Measurements from ENCODE around the gene SPRYD7. TPM values are rescaled to one million over a fixed set of nuclear protein-coding genes. Genes with fewer than 3 reads are reported as not detected.

Gene SPRYD7, protein sequence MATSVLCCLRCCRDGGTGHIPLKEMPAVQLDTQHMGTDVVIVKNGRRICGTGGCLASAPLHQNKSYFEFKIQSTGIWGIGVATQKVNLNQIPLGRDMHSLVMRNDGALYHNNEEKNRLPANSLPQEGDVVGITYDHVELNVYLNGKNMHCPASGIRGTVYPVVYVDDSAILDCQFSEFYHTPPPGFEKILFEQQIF
- total RNA-seq: 1 to 10 TPM; 3.9 to 4.1 TPM

DNA sequence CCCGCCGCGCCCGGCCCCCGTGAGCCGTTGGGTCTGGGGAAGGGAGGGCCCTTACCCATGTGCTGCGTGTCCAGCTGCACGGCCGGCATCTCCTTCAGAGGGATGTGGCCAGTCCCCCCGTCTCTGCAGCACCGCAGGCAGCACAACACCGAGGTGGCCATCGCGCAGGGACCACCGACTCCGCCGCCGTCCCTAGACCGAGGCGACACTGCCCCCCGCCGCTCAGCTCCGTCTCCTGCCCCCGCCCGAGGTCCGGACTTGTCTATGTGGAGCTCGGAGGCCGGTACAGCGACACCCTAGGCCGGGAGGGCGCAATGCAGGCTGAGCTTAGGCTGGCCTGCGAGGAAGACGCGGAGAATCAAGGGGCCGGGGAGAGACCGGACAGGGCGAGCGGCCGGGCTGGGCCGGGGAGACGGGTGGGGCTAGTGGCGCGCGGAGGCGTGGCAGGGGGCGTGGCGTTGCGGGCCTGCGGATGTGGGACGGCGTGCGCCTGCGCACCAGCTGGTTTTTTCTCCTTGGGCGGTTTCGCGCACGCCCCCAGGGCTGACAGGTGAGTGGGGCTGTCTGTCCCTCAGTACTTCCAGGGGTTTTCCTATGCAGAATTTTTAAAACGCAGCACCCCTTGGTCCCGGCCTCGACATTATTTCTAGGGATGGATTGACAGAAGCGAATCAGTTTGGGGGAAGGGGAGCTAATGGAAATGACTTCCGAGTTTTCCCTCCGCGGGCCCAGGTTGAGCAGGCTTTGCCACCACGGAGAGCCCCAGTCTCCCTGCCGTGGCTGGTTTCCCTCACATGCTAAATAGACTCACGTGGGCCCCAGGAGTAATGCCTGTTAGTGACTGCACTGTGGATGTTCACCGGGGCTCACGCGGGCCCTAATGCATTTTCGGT, at the start of gene SPRYD7:
TSS of gene SPRYD7 (minus strand) at position 266 of the 893 bp plus-strand sequence. CDS start at position 161, 105 bp downstream.
- peak; percentile 96 for DNase-seq
- CTCF ChIA-PET: interaction anchor here (0.6 to 1.8 kb wide), 26 partner anchors 11 to 1551 kb away, joined by 3 to 15 read pairs (median 3); partner anchors contain the start of genes KPNA3, RNASEH2B and TRIM13
- POLR2A ChIA-PET: interaction anchor here (0.6 to 1.5 kb wide), 11 partner anchors 14 to 979 kb away, joined by 3 to 15 read pairs (median 5); partner anchors contain the start of gene TRIM13
- H3K27ac Mint-ChIP-seq: peak within 1 kb of the TSS; percentile 62
- peaks cover 3% of the 10 kb centered on the region for H3K27me3 Mint-ChIP-seq
- H3K36me3 Mint-ChIP-seq (ENCODE audit: low read depth): peaks cover 4% of the 10 kb centered on the region
- peaks cover 15% of the 10 kb centered on the region for H3K4me1 Mint-ChIP-seq
- H3K9me3 Mint-ChIP-seq: no peaks in the 10 kb centered on the region
- peak within 1 kb of the TSS; percentile 91 for H3K4me3 Mint-ChIP-seq

DNA sequence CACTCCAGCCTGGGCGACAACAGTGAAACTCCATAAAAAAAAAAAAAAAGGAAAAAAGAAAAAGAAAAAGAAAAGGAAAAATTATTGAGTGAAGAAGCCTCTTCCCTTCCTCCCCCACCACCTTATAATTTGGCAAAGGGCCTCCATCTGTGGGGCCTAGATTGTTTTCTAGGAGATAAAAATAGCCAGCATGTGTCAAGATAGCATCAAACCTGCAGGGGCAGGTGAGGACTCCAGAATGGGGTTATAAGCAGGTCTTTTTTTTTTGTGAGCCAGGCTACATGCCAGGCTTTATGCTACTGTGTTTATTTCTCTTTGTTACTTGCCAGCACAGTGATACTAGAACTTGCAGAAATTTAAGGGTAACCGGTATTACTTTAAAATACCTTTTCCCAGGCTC, 49.0 kb upstream of the SPRYD7 start:
- Mint-ChIP-seq H3K4me3 (no peak overlapping the region), H3K36me3 (ENCODE audit: low read depth) (peaks cover 35% of the 10 kb centered on the region), H3K27ac (no peak overlapping the region), H3K4me1 (no peaks in the 10 kb centered on the region), H3K9me3 (no peaks in the 10 kb centered on the region), H3K27me3 (no peaks in the 10 kb centered on the region)
- ChIA-PET CTCF (interaction anchor here (1.0 kb wide), 1 partner anchor 8 kb away, joined by 3 read pairs; no protein-coding TSS in a partner anchor), POLR2A (interaction anchor here (1.4 kb wide), 1 partner anchor 12 kb away, joined by 4 read pairs; the partner anchor contains the start of gene TRIM13)
- no peak for DNase-seq

DNA sequence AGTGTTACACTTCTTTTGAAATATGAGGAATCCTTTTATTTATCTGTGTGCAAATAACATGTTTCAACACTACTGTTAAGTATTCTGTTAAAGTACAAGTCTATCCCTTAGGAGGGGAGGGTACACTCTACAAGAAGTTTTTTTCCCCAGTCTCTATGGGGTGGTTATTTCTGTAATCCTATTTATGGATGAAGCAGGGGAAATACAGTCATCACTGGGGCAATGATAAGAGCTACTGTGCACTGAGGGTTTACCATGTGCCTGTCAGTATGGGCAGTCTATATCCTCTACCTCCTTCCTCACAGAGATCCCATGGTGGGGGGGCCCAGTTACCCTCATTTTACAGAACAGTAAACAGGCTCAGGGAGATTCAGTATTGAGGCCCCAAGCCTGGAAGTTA, 44.1 kb upstream of the SPRYD7 start:
- Mint-ChIP-seq H3K9me3 (no peaks in the 10 kb centered on the region), H3K36me3 (ENCODE audit: low read depth) (peaks cover 13% of the 10 kb centered on the region), H3K4me3 (no peak overlapping the region), H3K27me3 (no peaks in the 10 kb centered on the region), H3K4me1 (peaks cover 2% of the 10 kb centered on the region), H3K27ac (no peak overlapping the region)
- DNase-seq: no peak
- CTCF ChIA-PET: no interaction called here
- POLR2A ChIA-PET: interaction anchor here (1.0 kb wide), 1 partner anchor 17 kb away, joined by 4 read pairs; the partner anchor contains the start of gene TRIM13

DNA sequence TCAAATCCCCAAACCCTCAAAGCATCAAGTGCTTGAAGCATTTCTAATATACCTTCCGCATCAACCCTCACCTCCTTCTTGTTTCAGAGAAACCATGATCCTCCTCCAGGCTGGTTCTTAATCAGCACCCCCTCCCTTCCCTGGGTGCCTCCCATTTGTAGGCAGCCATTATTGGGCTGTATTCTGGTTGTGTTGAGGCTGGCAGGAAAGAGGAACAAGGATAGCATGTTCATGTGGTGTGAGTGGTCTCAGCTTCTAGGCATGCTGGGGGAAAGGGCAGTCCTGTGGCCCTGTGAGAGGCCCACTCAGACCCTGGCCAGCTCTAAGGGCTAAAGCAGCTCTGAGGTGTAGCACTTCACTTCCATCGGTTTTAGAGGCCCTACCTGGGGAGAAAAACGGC, 41.9 kb upstream of the SPRYD7 start:
- Mint-ChIP-seq H3K4me1 (peaks cover 2% of the 10 kb centered on the region), H3K9me3 (no peaks in the 10 kb centered on the region), H3K36me3 (ENCODE audit: low read depth) (peaks cover 11% of the 10 kb centered on the region), H3K27ac (no peak overlapping the region), H3K27me3 (no peaks in the 10 kb centered on the region), H3K4me3 (no peak overlapping the region)
- ChIA-PET CTCF (interaction anchor here (0.7 to 2.6 kb wide), 5 partner anchors 11 to 934 kb away, joined by 3 to 11 read pairs (median 4); no protein-coding TSS in a partner anchor), POLR2A (interaction anchor here (0.7 to 2.7 kb wide), 2 partner anchors 151 to 934 kb away, joined by 3 to 7 read pairs; no protein-coding TSS in a partner anchor)
- no peak for DNase-seq

- Mint-ChIP-seq H3K4me1 (peaks cover 2% of the 10 kb centered on the region), H3K27ac (no peak overlapping the region), H3K9me3 (no peaks in the 10 kb centered on the region), H3K4me3 (no peak overlapping the region), H3K27me3 (no peaks in the 10 kb centered on the region), H3K36me3 (ENCODE audit: low read depth) (peaks cover 4% of the 10 kb centered on the region)
- CTCF ChIA-PET: interaction anchor here (0.6 to 2.6 kb wide), 37 partner anchors 9 to 1146 kb away, joined by 3 to 17 read pairs (median 3); partner anchors contain the start of genes SPRYD7 and TRIM13
- POLR2A ChIA-PET: interaction anchor here (1.1 to 2.7 kb wide), 5 partner anchors 21 to 935 kb away, joined by 3 to 12 read pairs (median 5); partner anchors contain the start of gene TRIM13
- DNase-seq: peak; percentile 78
Observed at GRCh38 chr13:49976314-49977258, 40.4 kb upstream of the SPRYD7 start.

GRCh38 chr13:49975826-49976225, 39.7 kb upstream of the SPRYD7 start:
- POLR2A ChIA-PET: interaction anchor here (1.2 to 2.7 kb wide), 3 partner anchors 21 to 936 kb away, joined by 3 to 12 read pairs (median 7); partner anchors contain the start of gene TRIM13
- H3K27ac Mint-ChIP-seq: no peak overlapping the region
- no peaks in the 10 kb centered on the region for H3K27me3 Mint-ChIP-seq
- no peaks in the 10 kb centered on the region for H3K9me3 Mint-ChIP-seq
- CTCF ChIA-PET: interaction anchor here (0.6 to 2.6 kb wide), 22 partner anchors 10 to 1096 kb away, joined by 3 to 17 read pairs (median 4); partner anchors contain the start of genes SPRYD7 and TRIM13
- DNase-seq: no peak
- H3K4me3 Mint-ChIP-seq: no peak overlapping the region
- peaks cover 2% of the 10 kb centered on the region for H3K4me1 Mint-ChIP-seq
- peaks cover 4% of the 10 kb centered on the region for H3K36me3 Mint-ChIP-seq (ENCODE audit: low read depth)

DNA sequence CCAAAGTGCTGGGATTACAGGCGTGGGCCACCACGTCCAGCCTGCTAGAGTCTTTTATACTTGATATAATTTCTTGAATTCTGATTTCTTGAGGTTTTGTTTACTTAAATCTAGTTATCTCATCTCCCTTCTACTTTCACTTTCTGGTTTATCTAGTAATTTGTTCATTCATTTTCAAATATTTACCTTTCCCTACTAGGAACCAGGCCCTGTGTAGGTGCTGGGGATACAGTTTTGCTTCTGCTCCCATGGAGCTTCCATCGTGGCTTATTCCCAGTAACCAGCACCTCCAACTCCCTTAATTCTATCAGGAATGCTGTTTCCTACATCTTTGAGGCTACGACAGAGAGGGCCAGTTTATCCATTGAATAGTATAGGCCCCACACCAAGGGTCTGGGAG, 36.6 kb upstream of the SPRYD7 start:
- Mint-ChIP-seq H3K4me3 (no peak overlapping the region), H3K9me3 (no peaks in the 10 kb centered on the region), H3K27ac (no peak overlapping the region), H3K4me1 (peaks cover 2% of the 10 kb centered on the region), H3K36me3 (ENCODE audit: low read depth) (peaks cover 4% of the 10 kb centered on the region), H3K27me3 (no peaks in the 10 kb centered on the region)
- CTCF ChIA-PET: interaction anchor here (0.9 to 1.3 kb wide), 2 partner anchors 939 to 1097 kb away, joined by 3 read pairs; no protein-coding TSS in a partner anchor
- DNase-seq: no peak
- POLR2A ChIA-PET: no interaction called here

DNA sequence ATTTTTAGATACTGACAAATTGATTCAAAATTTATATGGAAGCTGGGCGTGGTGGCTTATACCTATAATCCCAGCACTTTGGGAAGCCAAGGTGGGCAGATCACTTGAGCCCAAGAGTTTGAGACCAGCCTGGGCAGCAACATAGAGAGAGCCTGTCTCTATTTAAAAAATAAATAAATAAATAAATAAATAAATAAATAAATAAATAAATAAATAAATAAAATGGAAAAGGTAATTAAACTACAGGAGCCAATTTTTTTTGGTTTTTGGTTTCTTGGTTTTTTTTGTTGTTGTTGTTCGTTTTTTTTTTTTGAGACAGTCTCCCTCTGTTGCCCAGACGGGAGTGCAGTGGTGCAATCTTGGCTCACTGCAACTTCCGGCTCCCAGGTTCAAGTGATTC, 31.3 kb upstream of the SPRYD7 start:
- ChIA-PET CTCF (interaction anchor here (1.8 kb wide), 1 partner anchor 9 kb away, joined by 5 read pairs; no protein-coding TSS in a partner anchor), POLR2A (interaction anchor here (0.7 kb wide), 1 partner anchor 1984 kb away, joined by 4 read pairs; no protein-coding TSS in a partner anchor)
- Mint-ChIP-seq H3K4me1 (no peaks in the 10 kb centered on the region), H3K9me3 (peaks cover 8% of the 10 kb centered on the region), H3K27me3 (no peaks in the 10 kb centered on the region), H3K27ac (no peak overlapping the region), H3K4me3 (no peak overlapping the region), H3K36me3 (ENCODE audit: low read depth) (peaks cover 30% of the 10 kb centered on the region)
- no peak for DNase-seq

DNA sequence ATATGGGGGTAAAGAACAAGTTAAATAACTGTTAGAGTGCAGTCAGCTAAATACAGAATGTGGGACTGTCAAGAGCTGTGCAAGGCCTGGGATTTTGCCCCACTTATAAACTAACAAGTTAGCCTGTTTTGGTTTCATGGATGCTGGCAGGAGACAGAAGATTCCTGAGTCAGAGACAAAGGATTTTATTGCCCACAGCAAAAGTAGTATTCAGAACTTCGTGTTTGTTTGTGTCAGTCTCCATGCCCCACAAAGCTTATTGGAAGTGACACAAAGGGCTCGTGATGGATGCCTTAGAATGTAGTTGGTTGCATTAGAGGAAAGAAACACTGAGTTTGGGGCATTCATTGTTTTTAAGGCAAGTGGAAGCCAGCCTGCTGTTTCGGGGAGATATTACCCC, 22.2 kb upstream of the SPRYD7 start:
- CTCF ChIA-PET: interaction anchor here (0.5 kb wide), 1 partner anchor 294 kb away, joined by 3 read pairs; no protein-coding TSS in a partner anchor
- POLR2A ChIA-PET: no interaction called here
- Mint-ChIP-seq H3K27me3 (no peaks in the 10 kb centered on the region), H3K27ac (no peak overlapping the region), H3K4me3 (no peak overlapping the region), H3K36me3 (ENCODE audit: low read depth) (peaks cover 22% of the 10 kb centered on the region), H3K4me1 (no peaks in the 10 kb centered on the region), H3K9me3 (peaks cover 5% of the 10 kb centered on the region)
- DNase-seq: no peak

DNA sequence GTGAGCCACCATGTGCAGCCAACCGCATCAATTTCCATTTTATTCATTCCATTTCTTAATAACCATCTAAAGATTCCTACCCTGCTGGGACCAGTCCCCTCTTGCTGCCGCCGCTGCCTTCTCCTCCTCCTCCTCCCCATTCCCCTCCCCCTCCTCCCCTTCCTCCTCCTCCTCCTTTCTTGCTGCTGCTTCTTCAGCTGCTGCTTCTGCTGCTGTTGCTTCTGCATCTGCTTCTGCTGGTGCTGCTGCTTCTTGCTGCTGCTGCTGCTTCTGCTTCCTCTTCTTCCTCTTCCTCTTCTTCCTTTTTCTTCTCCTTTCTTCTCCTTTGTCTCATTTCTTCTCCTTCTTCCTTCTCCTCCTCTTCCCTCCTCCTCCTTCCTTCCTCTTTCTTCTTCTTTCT, 20.0 kb upstream of the SPRYD7 start:
- POLR2A ChIA-PET: no interaction called here
- peaks cover 3% of the 10 kb centered on the region for H3K9me3 Mint-ChIP-seq
- no peak overlapping the region for H3K4me3 Mint-ChIP-seq
- H3K36me3 Mint-ChIP-seq (ENCODE audit: low read depth): peaks cover 14% of the 10 kb centered on the region
- H3K27me3 Mint-ChIP-seq: no peaks in the 10 kb centered on the region
- CTCF ChIA-PET: no interaction called here
- H3K27ac Mint-ChIP-seq: no peak overlapping the region
- no peaks in the 10 kb centered on the region for H3K4me1 Mint-ChIP-seq
- no peak for DNase-seq

- Mint-ChIP-seq H3K36me3 (ENCODE audit: low read depth) (peaks cover 11% of the 10 kb centered on the region), H3K27ac (no peak overlapping the region), H3K9me3 (no peaks in the 10 kb centered on the region), H3K27me3 (no peaks in the 10 kb centered on the region), H3K4me1 (no peaks in the 10 kb centered on the region), H3K4me3 (no peak overlapping the region)
- no peak for DNase-seq
- ChIA-PET CTCF (no interaction called here), POLR2A (no interaction called here)
Observed at GRCh38 chr13:49954674-49955455, 18.7 kb upstream of the SPRYD7 start.
